Measurements from ENCODE around the gene HAPSTR1. TPM values are rescaled to one million over a fixed set of nuclear protein-coding genes. Genes with fewer than 3 reads are reported as not detected.
A peak's percentile ranks its signal among the peaks of the same experiment; 100 is the strongest.

Gene HAPSTR1
- polyA plus RNA-seq, 1 donor (not counting 4 experiments of a cell fraction or from before 2014, with no cell fraction given): 46.5 TPM

DNA sequence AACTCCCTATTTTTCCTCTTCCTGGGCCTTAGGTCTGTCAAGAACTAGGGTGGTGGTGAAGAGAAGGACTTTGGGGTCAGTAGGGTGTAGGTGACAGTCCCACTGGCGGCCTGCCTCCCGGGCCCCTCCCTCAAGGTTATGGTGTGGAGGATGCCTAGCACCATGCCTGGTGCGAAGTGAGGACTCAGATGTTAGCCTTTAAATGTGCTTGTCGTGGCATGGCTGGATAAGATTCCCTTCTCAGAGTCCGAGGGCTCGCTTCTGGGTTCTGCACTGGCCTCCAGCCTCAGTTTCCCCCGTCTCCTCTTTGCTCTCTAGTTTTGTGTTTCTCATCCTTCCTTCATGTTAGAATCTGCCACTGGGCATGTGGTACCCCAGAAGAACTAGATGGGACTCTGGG, 32.0 kb downstream of the HAPSTR1 start:
- no peak overlapping the region for H3K4me3 ChIP-seq (ENCODE audit: control insufficient read depth in 2 of 3, extremely low read depth in 1 of 3, insufficient read depth in 2 of 3, low read depth in 1 of 3, low read length in 3 of 3)
- H3K79me2 ChIP-seq (ENCODE audit: control insufficient read depth, insufficient read depth, low read length): peaks cover 69% of the 10 kb centered on the region
- FAIRE-seq (no peak), DNase-seq (ENCODE audit: low read depth, low spot score) (no peak)
- peaks cover 20% of the 10 kb centered on the region for H3K9me1 ChIP-seq (ENCODE audit: control insufficient read depth, extremely low read depth, insufficient read depth, low read length)
- H3K9me3 ChIP-seq (ENCODE audit: control insufficient read depth, low read depth, low read length): no peaks in the 10 kb centered on the region
- no peak overlapping the region for H2AFZ ChIP-seq (ENCODE audit: control insufficient read depth, low read length)
- TF ChIP-seq EZH2 (IDR thresholded peaks at IDR 0.05; ENCODE audit: low read length) (no peak), CTCF (optimal IDR thresholded peaks at IDR 0.05 in 1 of 3, IDR thresholded peaks at IDR 0.05 in 1 of 3, conservative IDR thresholded peaks at IDR 0.05 in 1 of 3; ENCODE audit: extremely low read depth in 1 of 3, insufficient read depth in 2 of 3, low read length in 3 of 3) (no peak)
- peaks cover 44% of the 10 kb centered on the region for H4K20me1 ChIP-seq (ENCODE audit: control insufficient read depth, extremely low read depth, insufficient read depth, low read length)
- H3K36me3 ChIP-seq (ENCODE audit: control insufficient read depth in 2 of 2, extremely low read depth in 1 of 2, insufficient read depth in 2 of 2, low read length in 2 of 2): peaks cover 20 to 31% of the 10 kb centered on the region in 2 experiments
- no peak overlapping the region for H3K9ac ChIP-seq (ENCODE audit: control insufficient read depth, extremely low read depth, insufficient read depth, low read length)
- H3K27ac ChIP-seq (ENCODE audit: control insufficient read depth, insufficient read depth, low read length): peak overlapping the region; percentile 4
- H3K4me2 ChIP-seq (ENCODE audit: control insufficient read depth, extremely low read depth, insufficient read depth, low read depth, low read length): peak overlapping the region; percentile 58
- H3K27me3 ChIP-seq (ENCODE audit: control insufficient read depth, extremely low read depth, insufficient read depth, low read length): no peaks in the 10 kb centered on the region
- dilution Hi-C loops (cut with MboI; ENCODE audit: extremely low pct_ligation_motif_present, low sequenced_read_pairs): loop anchor here (25.0 kb wide), 1 partner anchor 186 kb away; no protein-coding TSS in a partner anchor
- H3K4me1 ChIP-seq (ENCODE audit: control insufficient read depth, extremely low read depth, insufficient read depth, low read length): peaks cover 49% of the 10 kb centered on the region

- H3K4me1 ChIP-seq (ENCODE audit: control insufficient read depth, extremely low read depth, insufficient read depth, low read length): peaks cover 54% of the 10 kb centered on the region
- DNase-seq (ENCODE audit: low read depth, low spot score) (no peak), FAIRE-seq (no peak)
- no peak overlapping the region for H2AFZ ChIP-seq (ENCODE audit: control insufficient read depth, low read length)
- no peaks in the 10 kb centered on the region for H3K27me3 ChIP-seq (ENCODE audit: control insufficient read depth, extremely low read depth, insufficient read depth, low read length)
- no peaks in the 10 kb centered on the region for H3K9me3 ChIP-seq (ENCODE audit: control insufficient read depth, low read depth, low read length)
- peak overlapping the region; percentile 58 for H3K4me2 ChIP-seq (ENCODE audit: control insufficient read depth, extremely low read depth, insufficient read depth, low read depth, low read length)
- H3K9ac ChIP-seq (ENCODE audit: control insufficient read depth, extremely low read depth, insufficient read depth, low read length): no peak overlapping the region
- no peak for TF ChIP-seq EZH2 (IDR thresholded peaks at IDR 0.05; ENCODE audit: low read length)
- no peak for TF ChIP-seq CTCF (optimal IDR thresholded peaks at IDR 0.05 in 1 of 3, IDR thresholded peaks at IDR 0.05 in 1 of 3, conservative IDR thresholded peaks at IDR 0.05 in 1 of 3; ENCODE audit: extremely low read depth in 1 of 3, insufficient read depth in 2 of 3, low read length in 3 of 3)
- dilution Hi-C loops (cut with MboI; ENCODE audit: extremely low pct_ligation_motif_present, low sequenced_read_pairs): loop anchor here (25.0 kb wide), 1 partner anchor 187 kb away; no protein-coding TSS in a partner anchor
- peaks cover 20 to 29% of the 10 kb centered on the region in 2 experiments for H3K36me3 ChIP-seq (ENCODE audit: control insufficient read depth in 2 of 2, extremely low read depth in 1 of 2, insufficient read depth in 2 of 2, low read length in 2 of 2)
- peaks cover 44% of the 10 kb centered on the region for H4K20me1 ChIP-seq (ENCODE audit: control insufficient read depth, extremely low read depth, insufficient read depth, low read length)
- peaks cover 65% of the 10 kb centered on the region for H3K79me2 ChIP-seq (ENCODE audit: control insufficient read depth, insufficient read depth, low read length)
- no peak overlapping the region for H3K4me3 ChIP-seq (ENCODE audit: control insufficient read depth in 2 of 3, extremely low read depth in 1 of 3, insufficient read depth in 2 of 3, low read depth in 1 of 3, low read length in 3 of 3)
- H3K9me1 ChIP-seq (ENCODE audit: control insufficient read depth, extremely low read depth, insufficient read depth, low read length): peaks cover 20% of the 10 kb centered on the region
- H3K27ac ChIP-seq (ENCODE audit: control insufficient read depth, insufficient read depth, low read length): no peak overlapping the region
Observed at GRCh38 chr16:9123871-9124270, 32.4 kb downstream of the HAPSTR1 start.
